DMS153 treated with DMSO at 0.1 percent for 48 hours (cell line): Measurements from ENCODE around the gene GPR137.
A peak's percentile ranks its signal among the peaks of the same experiment; 100 is the strongest.

Experiments
- DNase-seq: peaks from one replicate; lab custom pipeline; 2025; ENCODE audit not compliant: unreplicated experiment; lab: John Stamatoyannopoulos, UW

The GPR137 gene

DNA sequence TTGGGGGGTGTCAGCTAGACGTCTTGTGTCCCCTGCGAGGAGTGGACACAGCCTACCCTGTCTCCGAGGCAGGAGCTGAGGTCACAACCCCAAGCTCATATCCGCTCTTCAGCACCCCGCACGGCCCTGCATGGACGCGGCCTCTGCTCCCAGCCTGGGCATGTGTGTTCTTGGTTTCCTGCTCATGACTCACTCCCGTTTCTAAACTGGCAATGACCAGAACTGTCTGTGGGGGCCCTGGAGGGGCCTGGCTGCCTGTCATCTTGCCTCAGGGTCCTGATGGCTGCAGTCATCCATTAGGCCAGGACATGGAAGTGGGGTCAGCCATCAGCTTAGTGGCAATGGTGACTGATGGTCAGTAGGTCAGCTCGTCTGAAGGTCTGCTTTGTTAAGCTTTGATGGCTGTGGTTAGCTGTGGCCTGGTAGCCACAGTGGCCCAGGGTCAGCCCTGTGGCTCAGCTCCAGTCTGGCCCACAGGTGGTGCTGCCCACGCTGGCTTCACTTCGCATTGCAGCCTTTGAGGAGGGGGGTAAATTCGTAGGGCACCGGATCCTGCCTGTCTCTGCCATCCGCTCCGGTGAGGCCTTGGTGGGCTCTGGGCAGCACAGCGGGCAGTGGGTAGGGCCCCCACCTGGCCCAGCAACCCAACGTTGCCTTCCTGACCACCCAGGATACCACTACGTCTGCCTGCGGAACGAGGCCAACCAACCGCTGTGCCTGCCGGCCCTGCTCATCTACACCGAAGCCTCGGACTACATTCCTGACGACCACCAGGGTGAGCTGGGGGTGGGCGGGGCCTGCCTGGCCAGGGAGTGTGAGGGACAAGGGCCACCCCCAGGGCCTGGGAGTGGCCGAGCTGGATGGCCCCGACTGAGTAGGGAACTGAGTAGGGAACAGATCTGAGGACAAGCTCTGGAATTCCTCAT lies 22.4 kb upstream of the GPR137 start:
- DNase-seq, result no peak

DNA sequence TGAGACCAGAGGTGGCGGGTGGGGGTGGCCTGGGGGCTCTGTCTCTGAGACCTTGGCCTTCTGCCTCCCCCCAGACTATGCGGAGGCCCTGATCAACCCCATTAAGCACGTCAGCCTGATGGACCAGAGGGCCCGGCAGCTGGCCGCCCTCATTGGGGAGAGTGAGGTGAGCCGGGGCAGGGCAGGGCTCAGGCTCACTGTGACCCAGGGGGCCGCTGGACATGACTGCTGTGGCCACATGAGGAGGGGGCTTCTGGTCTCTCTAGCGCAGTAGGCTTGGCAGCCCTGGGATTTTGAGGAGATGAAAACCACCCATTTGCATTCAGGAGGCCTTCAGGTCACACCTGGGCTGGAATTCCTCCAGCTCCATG lies 21.7 kb upstream of the GPR137 start:
- DNase-seq, result no peak

DNA sequence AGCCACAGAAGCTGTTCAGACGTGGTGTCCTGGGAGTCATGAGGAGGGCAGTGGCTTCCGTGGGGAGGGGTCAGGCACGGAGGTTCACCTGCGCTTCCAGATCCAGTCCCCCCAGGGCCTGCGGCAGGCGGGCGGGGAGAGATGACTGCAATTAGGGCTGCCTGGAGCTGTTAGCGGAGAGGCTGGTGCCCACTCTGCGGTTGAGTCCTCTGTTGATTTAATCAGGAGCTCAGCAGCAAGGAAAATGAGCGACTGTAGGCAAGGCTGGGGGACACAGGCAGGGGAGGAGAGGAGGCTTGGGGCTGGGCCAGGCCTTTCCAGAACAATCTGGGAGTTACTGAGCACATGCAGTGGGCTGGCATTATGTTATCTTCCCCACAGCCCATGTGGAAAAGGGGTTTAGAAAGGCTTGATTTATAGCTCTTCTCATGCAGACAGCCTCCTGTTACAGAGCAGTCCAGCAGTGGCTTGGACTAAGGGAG lies 21.2 kb upstream of the GPR137 start:
- DNase-seq, result no peak

DNA sequence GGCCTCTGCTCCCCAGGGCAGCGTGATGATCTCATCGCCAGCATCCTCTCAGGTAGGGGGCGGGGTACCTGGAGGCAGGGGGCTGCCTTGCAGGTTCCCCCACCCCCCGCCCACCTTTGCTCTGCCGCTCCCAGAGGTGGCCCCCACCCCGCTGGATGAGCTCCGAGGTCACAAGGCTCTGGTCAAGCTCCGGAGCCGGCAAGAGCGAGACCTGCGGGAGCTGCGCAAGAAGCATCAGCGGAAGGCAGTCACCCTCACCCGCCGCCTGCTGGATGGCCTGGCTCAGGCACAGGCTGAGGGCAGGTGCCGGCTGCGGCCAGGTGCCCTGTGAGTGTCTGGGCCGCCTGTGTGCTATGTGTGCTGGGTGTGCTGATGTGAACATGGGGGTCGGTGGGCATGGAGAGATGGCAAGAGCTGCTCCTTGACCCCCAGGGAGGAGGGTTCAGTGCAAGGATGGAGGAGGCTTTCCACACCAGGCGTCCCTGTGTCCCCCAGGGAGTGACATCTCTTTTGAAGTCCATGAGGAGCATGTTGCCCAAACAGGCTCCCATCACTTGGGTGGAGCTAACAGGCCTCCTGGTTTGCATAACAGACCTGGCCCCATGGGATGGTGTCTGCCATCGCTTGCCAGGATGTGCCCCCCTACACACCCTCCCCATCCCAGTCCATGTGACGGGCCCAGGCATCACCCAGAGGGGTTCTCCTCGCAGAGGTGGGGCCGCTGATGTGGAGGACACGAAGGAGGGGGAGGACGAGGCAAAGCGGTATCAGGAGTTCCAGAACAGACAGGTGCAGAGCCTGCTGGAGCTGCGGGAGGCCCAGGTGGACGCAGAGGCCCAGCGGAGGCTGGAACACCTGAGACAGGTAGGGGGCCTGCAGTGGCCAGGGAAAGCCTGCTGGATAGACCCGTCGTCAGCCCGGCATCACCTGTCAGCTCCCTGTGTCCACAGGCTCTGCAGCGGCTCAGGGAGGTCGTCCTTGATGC lies 20.2 kb upstream of the GPR137 start:
- DNase-seq, result no peak

DNA sequence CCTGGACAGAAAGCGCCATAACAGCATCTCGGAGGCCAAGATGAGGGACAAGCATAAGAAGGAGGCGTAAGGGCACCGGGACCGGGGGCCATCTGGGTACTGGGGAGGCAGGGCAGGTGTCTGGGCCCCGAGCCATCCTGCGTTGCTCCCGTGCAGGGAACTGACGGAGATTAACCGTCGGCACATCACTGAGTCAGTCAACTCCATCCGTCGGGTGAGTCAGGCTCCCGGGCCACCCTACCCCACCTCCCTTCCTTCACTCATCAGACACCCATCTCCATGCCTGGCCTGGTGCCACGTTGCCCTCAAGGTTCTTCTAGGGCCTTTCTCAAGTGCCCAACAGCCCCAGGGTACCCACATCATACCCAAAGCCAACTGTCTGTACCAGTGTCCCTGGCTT lies 19.3 kb upstream of the GPR137 start:
- DNase-seq, result no peak

DNA sequence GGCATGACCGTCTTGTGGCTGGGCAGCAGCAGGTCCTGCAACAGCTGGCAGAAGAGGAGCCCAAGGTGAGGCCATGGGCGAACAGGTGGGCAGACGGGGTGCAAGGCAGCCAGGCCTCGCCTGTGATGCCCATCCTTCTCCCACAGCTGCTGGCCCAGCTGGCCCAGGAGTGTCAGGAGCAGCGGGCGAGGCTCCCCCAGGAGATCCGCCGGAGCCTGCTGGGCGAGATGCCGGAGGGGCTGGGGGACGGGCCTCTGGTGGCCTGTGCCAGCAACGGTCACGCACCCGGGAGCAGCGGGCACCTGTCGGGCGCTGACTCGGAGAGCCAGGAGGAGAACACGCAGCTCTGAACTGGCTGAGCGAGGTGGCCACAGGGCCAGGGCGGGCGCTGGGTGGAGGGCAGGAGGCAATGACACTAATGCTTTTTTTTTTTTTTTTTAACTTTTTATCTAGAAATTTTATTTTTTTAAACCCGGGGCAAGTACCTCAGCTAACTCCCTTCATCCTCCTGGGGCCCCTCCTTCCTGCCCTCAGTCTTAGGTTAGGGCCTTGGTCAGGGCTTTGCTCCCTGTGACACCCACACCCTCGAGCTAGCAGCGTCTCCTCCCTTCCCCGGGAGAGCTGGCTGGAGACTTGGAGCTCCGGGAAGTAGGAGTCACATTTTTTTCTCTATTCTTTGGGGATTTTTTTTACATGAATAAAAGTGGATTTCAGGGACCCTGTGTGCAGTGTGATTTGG lies 18.3 kb upstream of the GPR137 start:
- no peak for DNase-seq

DNA sequence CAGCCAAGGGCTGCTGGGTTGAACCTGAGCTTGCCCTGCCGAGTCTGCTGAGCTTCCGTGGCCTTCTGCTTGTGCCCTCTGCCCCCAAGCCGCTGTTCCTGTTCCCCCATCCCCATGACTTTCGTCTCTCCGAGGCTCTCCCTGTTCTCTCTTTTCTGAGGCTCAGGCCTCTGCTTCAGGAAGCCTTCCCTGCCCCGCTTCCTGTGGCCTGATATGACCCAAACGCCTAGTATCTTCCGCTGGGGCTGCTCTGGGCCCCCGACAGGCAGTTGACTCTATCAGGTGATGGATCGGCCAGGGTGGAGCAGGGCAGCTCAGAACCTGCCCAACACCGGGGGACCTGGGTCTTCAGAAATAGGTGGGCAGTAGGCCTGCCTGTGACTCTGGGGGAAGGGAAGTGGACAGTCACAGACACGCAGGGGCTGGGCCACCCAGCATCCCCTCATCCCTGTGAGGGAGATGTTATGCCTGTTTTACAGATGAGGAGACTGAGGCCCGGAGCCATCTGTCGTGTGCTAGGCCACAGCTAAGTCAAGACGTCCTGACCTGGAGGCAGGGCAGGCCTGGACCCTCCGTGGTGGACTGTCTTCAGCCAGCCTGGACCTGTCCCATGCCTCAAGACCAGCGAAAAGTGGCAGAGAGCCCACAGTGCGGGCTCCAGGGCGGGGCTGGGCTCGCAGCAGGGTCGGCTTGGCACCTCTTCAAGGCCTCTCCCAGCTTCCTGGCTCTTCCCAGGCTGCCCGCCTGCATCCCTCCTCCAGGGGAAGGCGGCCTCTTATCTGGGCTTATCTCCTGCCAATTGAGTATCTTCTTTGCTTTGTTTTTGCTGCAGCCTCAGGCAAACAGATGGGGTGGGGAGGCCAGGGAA lies 17.4 kb upstream of the GPR137 start:
- peak; percentile 8 for DNase-seq

DNA sequence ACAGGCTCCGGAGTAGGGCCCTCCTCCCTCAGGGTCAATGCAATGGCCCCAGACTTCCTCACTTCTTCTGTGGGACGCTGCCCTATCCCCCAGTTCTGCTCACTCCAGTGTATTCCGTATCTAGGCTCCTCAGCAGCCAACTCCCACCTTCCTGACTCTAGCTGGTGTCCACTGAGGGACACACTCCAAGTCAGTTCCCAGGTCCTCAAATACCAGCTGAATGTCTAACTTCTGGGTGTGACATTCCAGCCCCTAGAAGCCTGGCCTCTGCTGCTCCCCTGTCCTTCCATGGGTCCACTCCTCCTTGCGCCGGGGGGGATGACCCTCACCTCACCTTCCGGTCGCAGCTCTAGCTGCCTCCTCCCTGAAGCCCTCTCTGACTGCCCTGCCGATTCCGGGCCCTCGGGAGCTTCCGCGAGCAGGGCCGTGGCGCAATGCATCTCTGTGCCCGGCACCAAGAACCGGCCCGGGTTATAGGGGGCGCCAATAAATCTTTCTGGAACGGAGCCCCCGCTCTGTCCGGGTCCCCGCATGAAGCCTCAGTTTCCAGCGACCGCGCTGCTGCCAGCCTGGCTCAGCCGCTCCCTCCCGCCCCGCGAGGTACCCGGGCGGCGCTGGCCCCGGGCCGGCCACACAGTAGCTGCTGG lies 16.6 kb upstream of the GPR137 start:
- no peak for DNase-seq

DNA sequence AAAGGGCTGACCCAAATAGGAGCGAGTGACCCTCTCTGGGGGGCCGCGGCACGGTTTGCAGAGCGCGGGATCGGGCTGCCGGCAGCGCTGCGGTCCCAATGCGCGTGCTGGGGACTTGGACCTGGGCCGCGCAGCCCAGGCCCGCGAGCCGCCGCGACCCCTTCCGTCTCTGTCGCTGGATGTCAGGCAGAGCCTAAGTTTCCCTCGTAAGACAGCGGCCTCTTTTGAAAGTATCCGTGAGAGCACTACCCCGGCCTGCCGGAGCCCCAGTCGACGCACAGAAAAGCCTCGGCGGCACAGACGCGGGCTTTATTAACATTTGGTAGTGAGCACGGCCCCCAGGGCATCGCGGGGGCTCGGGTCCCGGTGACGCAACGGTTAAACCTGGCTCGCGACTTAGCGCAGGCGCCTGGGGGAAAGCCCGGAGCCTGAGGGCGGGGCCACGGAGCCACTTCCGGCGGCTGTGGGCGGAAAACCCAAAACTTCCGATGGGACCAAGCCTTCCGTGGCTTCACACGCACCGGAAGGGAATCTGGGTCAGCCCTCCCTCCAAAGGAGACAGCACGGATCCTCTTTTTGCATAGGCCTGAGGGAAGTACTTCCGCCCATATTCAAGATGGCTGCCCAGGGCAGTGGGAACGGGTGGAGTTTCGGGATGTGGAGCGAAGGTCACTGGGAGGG lies 16.0 kb upstream of the GPR137 start:
- DNase-seq, result peak; percentile 98

DNA sequence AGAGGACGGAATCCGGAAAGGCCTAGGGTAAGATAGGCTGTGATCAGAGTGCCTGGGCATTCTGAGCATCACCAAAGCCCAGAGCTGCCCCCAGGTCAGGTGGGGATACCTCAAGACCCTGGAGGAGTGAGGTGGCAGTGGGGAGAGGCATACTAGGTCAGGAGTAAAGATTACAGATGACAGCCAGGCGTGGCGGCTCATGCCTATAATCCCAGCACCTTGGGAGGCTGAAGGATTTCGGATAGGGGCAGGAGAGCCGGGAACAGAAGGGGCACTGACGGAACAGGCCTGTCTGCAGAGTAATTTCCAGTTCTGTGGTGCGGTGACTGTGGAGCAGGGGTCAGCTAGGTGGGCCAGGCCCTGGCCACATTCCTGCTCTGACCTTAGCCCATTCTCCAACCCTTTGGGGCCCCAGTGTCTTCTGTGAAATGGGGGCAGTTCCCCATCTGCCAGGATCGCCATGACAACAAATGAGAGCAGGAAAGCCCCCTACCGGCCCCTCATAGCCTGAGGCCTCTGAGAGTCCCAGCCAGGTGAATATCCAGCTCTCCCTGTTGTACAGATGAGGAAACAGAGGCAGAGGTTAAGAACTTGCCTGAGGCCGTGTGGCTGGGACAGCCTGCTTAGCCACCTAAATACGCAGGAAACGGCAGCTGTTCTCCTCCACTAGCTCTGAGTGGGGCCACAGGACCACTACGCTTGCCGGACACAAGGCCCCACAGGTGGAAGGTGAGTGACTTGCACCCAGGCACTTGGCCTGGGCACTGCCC lies 10.4 kb upstream of the GPR137 start:
- DNase-seq, result no peak

DNA sequence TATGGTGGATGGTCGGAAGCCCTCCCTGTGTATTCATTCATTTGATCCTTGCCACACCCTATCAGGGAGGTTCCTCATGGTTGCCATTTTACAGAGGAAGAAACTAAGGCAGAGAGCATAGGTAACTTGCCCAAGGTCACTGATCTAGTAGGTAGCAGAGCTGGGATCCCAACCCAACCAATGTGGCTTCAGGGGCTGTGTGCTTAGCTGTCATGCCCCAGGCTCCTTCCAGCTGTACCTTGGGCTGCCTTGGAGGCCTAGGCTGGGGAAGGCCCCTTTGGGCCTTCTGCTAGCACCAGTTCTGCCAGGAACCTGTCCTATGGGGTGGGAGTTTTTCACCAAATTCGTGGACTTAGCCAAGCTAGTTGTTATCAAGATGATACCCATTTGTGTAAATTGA lies 9.8 kb upstream of the GPR137 start:
- no peak for DNase-seq

DNA sequence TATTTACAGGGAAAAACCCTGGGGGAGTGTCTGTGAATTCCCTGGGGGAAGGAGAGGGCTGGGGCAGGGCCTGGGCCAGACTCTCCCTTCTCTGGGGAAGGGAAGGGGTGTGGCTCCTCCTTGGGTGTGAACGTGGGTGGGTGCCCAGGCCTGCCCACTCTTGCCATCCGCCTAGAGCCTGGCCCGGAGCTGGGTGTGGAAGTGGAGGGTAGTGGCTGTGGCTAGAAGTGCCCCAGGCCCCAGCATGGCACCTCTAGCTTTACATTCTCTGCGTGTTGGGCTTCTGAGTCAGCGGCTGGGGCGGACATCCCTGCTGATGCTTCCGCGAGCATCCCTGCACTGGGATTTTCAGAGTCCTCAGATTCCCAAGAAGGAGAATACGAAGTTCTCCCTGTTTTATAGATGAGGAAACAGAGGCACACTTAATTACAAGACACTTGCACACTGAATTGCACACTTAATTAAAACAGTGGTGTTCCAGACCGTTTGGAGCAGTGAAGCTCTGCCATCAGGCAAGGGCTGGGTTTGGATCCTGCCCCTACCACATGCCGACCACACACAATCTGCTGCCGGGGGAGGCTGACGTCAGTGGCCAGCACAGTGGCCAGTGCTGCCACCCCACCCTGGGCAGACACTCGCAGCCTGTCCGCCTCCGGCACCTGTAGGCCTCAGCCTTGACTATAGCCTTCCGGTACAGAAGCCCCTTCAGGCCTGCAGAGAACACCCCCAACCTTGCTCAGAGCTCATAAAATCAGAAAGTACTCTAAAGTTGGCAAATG lies 8.8 kb upstream of the GPR137 start:
- no peak for DNase-seq

DNA sequence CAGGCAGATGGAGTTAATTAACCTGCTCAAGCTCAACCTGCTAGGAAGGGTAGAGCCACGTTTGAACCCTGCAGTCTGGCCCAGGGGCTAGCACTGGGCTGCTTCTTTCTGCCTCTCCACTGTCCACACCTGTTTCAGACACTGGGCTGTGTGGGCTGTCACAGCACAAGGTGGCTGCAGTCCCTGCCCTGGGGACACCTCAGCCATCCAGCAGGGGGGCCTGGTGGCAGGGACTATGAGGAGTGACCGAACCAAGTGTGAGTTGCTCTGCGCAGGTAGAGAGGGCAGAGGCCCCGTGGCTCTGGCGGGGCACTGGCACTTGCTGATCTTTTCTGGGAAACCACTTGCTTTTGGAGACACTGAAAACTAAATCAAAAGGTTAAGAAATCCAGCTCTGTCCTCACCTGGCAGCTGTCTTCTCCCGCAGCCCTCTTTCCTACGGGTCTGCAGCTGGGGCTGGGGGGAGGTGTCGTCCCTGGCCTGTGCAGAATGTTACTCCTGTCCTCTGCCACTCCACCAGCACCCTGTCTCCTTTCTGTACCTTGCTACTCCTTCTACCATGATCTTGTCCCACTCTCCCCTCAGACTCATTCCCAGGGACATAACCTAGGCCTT lies 7.0 kb upstream of the GPR137 start:
- no peak for DNase-seq

DNA sequence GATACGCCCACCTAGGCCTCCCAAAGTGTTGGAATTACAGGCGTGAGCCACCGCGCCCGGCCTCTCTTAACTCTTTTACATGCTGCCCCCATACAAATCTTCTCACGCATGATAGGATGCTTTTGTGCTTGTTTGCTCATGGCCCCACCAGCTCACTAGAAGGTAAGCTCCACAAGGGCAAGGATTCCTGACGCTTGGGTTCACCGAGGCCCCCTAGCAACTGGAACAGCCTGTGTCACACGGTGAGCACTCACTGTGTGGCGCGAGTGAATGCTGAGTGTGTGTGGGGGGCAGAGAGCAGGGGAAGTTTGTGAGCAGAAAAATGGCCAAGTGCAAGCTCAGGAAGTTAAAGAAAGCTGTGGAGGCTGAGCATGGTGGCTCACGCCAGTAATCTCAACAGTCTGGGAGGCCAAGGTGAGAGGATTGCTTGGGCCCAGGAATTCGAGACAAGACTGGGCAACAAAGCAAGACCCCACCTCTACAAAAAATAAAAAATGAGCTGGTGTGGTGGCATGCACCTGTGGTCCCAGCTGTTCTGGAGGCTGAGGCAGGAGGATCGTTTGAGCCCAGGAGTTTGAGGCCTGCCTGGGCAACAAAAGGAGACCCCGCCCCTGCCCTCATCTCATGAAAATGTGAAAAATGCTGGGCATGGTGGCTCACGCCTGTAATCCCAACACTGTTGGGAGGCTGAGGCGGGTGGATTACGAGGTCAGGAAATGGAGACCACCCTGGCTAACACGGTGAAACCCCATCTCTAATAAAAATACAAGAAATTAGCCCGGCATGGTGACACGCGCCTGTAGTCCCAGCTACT lies 3.5 kb upstream of the GPR137 start:
- DNase-seq, result no peak

DNA sequence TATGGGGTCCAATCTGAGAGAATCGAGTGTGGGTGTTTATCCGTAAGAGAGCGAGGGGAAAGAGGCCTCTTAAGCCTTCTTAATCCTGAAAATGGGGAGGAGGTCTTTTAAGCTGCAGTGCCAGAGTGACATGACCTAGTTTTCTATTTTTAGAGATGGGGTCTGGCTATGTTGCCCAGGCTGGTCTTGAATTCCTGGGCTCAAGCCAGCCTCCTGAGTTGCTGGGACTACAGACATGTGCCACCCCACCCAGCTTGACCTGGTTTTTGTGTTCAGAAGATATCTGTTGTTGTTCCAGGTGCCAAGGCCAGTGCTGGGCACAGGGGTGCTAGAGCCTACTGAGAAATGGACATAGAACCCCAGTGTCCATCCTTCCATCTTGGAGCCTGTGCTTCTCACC lies 2.6 kb upstream of the GPR137 start:
- DNase-seq, result no peak
